Measurements from ENCODE around the gene PLXNA2. TPM values are rescaled to one million over a fixed set of nuclear protein-coding genes. Genes with fewer than 3 reads are reported as not detected.

The PLXNA2 gene
- total and polyA plus RNA-seq, 2 of the 13 experiments (the other 11 are each of a cell fraction or from before 2014, with no cell fraction given), result 1.1 to 2.1 TPM

DNA sequence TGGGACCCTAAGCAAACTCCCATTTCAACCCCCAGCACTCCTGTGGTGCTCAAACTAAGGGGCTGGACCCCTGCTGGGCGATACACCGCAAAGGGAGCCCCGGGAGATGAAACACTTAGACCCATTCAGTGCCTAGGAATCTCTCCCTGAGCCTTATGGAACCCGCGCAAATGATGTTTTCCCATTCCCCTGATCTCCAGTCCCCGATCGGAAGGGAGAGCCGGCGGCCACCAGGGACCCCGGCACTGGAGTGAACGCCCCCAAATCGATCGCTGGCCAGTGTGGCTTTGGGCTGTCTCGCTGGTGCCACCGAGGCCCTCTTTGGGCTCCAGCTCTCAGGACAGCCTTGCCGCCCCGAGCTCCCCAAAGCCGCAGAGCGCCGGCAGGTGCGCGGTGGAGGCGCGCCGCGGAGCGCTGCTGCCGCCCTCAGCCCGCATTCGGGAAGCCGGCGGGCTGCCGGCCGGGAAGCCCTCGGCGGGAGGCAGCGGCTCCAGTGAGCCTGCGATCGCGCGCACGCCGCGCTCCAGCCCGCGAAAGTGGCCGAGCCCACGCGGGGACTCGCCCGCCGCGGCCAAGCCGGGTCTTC lies 1.1 kb downstream of the PLXNA2 start (continued):
- TF ChIP-seq, protein P1, sequence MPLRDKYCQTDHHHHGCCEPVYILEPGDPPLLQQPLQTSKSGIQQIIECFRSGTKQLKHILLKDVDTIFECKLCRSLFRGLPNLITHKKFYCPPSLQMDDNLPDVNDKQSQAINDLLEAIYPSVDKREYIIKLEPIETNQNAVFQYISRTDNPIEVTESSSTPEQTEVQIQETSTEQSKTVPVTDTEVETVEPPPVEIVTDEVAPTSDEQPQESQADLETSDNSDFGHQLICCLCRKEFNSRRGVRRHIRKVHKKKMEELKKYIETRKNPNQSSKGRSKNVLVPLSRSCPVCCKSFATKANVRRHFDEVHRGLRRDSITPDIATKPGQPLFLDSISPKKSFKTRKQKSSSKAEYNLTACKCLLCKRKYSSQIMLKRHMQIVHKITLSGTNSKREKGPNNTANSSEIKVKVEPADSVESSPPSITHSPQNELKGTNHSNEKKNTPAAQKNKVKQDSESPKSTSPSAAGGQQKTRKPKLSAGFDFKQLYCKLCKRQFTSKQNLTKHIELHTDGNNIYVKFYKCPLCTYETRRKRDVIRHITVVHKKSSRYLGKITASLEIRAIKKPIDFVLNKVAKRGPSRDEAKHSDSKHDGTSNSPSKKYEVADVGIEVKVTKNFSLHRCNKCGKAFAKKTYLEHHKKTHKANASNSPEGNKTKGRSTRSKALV (CRISPR knock-in tag; IDR thresholded peaks at IDR 0.05), result peak; percentile 83; the same call in 1 of the 2 replicates
- TF ChIP-seq UBTF (CRISPR knock-in tag; IDR thresholded peaks at IDR 0.05), result peak; percentile 85
- TF ChIP-seq NKX3-1 (CRISPR knock-in tag; IDR thresholded peaks at IDR 0.05), result 0 out of 2 replicates have a peak, but pooled peaks have one; percentile 3
- no peak for TF ChIP-seq MATR3 (CRISPR knock-in tag; IDR thresholded peaks at IDR 0.05)
- TF ChIP-seq, protein P2, sequence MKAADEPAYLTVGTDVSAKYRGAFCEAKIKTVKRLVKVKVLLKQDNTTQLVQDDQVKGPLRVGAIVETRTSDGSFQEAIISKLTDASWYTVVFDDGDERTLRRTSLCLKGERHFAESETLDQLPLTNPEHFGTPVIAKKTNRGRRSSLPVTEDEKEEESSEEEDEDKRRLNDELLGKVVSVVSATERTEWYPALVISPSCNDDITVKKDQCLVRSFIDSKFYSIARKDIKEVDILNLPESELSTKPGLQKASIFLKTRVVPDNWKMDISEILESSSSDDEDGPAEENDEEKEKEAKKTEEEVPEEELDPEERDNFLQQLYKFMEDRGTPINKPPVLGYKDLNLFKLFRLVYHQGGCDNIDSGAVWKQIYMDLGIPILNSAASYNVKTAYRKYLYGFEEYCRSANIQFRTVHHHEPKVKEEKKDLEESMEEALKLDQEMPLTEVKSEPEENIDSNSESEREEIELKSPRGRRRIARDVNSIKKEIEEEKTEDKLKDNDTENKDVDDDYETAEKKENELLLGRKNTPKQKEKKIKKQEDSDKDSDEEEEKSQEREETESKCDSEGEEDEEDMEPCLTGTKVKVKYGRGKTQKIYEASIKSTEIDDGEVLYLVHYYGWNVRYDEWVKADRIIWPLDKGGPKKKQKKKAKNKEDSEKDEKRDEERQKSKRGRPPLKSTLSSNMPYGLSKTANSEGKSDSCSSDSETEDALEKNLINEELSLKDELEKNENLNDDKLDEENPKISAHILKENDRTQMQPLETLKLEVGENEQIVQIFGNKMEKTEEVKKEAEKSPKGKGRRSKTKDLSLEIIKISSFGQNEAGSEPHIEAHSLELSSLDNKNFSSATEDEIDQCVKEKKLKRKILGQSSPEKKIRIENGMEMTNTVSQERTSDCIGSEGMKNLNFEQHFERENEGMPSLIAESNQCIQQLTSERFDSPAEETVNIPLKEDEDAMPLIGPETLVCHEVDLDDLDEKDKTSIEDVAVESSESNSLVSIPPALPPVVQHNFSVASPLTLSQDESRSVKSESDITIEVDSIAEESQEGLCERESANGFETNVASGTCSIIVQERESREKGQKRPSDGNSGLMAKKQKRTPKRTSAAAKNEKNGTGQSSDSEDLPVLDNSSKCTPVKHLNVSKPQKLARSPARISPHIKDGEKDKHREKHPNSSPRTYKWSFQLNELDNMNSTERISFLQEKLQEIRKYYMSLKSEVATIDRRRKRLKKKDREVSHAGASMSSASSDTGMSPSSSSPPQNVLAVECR (CRISPR knock-in tag; IDR thresholded peaks at IDR 0.05; ENCODE audit: borderline replicate concordance), result peak; percentile 17; the same call in 1 of the 2 replicates
- TF ChIP-seq, protein P3, sequence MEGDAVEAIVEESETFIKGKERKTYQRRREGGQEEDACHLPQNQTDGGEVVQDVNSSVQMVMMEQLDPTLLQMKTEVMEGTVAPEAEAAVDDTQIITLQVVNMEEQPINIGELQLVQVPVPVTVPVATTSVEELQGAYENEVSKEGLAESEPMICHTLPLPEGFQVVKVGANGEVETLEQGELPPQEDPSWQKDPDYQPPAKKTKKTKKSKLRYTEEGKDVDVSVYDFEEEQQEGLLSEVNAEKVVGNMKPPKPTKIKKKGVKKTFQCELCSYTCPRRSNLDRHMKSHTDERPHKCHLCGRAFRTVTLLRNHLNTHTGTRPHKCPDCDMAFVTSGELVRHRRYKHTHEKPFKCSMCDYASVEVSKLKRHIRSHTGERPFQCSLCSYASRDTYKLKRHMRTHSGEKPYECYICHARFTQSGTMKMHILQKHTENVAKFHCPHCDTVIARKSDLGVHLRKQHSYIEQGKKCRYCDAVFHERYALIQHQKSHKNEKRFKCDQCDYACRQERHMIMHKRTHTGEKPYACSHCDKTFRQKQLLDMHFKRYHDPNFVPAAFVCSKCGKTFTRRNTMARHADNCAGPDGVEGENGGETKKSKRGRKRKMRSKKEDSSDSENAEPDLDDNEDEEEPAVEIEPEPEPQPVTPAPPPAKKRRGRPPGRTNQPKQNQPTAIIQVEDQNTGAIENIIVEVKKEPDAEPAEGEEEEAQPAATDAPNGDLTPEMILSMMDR (CRISPR knock-in tag; IDR thresholded peaks at IDR 0.05), result peak; percentile 55
- TF ChIP-seq SAP130 (CRISPR knock-in tag; IDR thresholded peaks at IDR 0.05; ENCODE audit: low read depth), result 0 out of 2 replicates have a peak, but pooled peaks have one; percentile 21
- peak; percentile 16; the same call in 1 of the 2 replicates for TF ChIP-seq ZNF574 (CRISPR knock-in tag; IDR thresholded peaks at IDR 0.05)
- TF ChIP-seq KDM2A (CRISPR knock-in tag; IDR thresholded peaks at IDR 0.05; ENCODE audit: borderline replicate concordance, low read depth), result peak; percentile 51; the same call in 1 of the 2 replicates

Data from HepG2 (cell line).